Panc1 (cell line): Measurements from ENCODE around the gene ARFIP1.

Source experiments
- POLR2AphosphoS5 ChIP-seq: IDR thresholded peaks from 2 replicates; pipeline ENCODE4 v1.6.1; 2012; ENCODE audit warnings: mild to moderate bottlenecking, low read depth, low read length, moderate library complexity
- SIN3A ChIP-seq: IDR thresholded peaks from 2 replicates; pipeline ENCODE4 v1.6.1; 2012; ENCODE audit warnings: low read depth, mild to moderate bottlenecking, low read length, moderate library complexity, borderline replicate concordance; ENCODE audit not compliant: insufficient read depth
- TCF7L2 ChIP-seq: IDR thresholded peaks from 2 replicates; pipeline ENCODE4 v1.6.1; 2011; ENCODE audit warnings: mild to moderate bottlenecking, low read depth, low read length, inconsistent platforms
- TF ChIP-seq, protein P1 (sequence below): fragments of 450-650 bp; IDR thresholded peaks from 2 replicates; pipeline ENCODE4 v1.5.1; 2017; ENCODE audit warnings: mild to moderate bottlenecking
- TF ChIP-seq, protein P2 (sequence below), 2 experiments: IDR thresholded peaks; 2 replicates each; pipeline ENCODE4 v1.6.1; 2011 to 2012; ENCODE audit warnings: low read depth in 2 of 2, control low read depth in 1 of 2, low read length in 1 of 2, mild to moderate bottlenecking in 1 of 2, moderate library complexity in 1 of 2; ENCODE audit not compliant: insufficient read depth in 1 of 2

DNA sequence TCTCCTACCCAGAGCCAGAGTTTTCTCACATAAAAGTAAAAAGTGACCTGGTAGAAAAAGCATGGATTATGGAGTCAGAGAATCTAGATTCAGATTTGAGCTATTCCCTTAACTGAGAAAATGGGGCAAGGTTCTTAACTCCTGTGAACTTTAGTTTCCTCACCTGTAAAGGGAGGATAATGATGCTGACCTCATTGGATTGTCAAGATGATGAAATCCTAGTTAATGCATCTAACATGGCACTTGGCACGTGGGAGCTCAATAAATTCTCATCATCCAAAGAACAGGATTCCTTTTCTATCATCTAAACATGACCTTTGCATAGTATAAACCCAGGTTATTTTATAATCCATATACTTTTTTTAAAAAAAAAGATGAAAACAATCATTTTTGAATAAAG is 175.0 kb downstream of the ARFIP1 start:
- TF ChIP-seq, protein P1, sequence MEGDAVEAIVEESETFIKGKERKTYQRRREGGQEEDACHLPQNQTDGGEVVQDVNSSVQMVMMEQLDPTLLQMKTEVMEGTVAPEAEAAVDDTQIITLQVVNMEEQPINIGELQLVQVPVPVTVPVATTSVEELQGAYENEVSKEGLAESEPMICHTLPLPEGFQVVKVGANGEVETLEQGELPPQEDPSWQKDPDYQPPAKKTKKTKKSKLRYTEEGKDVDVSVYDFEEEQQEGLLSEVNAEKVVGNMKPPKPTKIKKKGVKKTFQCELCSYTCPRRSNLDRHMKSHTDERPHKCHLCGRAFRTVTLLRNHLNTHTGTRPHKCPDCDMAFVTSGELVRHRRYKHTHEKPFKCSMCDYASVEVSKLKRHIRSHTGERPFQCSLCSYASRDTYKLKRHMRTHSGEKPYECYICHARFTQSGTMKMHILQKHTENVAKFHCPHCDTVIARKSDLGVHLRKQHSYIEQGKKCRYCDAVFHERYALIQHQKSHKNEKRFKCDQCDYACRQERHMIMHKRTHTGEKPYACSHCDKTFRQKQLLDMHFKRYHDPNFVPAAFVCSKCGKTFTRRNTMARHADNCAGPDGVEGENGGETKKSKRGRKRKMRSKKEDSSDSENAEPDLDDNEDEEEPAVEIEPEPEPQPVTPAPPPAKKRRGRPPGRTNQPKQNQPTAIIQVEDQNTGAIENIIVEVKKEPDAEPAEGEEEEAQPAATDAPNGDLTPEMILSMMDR = no peak
- TF ChIP-seq, protein P2, sequence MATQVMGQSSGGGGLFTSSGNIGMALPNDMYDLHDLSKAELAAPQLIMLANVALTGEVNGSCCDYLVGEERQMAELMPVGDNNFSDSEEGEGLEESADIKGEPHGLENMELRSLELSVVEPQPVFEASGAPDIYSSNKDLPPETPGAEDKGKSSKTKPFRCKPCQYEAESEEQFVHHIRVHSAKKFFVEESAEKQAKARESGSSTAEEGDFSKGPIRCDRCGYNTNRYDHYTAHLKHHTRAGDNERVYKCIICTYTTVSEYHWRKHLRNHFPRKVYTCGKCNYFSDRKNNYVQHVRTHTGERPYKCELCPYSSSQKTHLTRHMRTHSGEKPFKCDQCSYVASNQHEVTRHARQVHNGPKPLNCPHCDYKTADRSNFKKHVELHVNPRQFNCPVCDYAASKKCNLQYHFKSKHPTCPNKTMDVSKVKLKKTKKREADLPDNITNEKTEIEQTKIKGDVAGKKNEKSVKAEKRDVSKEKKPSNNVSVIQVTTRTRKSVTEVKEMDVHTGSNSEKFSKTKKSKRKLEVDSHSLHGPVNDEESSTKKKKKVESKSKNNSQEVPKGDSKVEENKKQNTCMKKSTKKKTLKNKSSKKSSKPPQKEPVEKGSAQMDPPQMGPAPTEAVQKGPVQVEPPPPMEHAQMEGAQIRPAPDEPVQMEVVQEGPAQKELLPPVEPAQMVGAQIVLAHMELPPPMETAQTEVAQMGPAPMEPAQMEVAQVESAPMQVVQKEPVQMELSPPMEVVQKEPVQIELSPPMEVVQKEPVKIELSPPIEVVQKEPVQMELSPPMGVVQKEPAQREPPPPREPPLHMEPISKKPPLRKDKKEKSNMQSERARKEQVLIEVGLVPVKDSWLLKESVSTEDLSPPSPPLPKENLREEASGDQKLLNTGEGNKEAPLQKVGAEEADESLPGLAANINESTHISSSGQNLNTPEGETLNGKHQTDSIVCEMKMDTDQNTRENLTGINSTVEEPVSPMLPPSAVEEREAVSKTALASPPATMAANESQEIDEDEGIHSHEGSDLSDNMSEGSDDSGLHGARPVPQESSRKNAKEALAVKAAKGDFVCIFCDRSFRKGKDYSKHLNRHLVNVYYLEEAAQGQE (IDR thresholded peaks at IDR 0.05; ENCODE audit: insufficient read depth in 1 of 2, low read depth in 2 of 2, low read length in 1 of 2) = no peak
- TF ChIP-seq POLR2AphosphoS5 (no peak), SIN3A (no peak), TCF7L2 (no peak)
